NB4 (cell line): Measurements from ENCODE around the gene RBKS.

Experiments
- POLR2A ChIP-seq: IDR thresholded peaks from 2 replicates; pipeline ENCODE4 v1.6.1; 2011; ENCODE audit warnings: mild to moderate bottlenecking; ENCODE audit not compliant: insufficient read length; ENCODE audit errors: extremely low read depth
- TF ChIP-seq, protein P1 (sequence below): IDR thresholded peaks from one replicate; pipeline ENCODE4 v1.5.1; 2012; ENCODE audit warnings: low read depth, low read length

DNA sequence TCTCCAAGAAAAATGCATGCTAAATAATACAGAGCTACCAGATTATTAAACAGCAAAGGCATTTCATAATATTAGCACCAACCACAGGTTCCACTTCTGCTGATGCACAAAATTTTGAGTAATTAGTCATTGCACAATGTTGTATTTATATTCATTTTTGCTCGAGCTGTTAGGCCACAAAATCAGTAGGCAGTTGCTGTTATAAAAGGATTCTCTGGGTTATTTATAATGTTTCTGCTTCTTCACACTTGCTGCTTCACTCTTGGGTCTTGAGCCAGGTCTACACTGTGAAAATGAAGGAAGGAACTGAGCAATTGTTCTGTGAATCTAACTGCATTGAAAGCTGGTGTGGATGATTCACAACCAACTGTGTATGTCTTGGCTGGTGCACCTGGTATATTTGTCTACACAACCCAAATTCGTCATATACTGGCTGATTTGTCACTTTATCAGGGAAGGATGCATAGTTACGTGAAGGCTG is 80.4 kb downstream of the RBKS start:
- TF ChIP-seq, protein P1, sequence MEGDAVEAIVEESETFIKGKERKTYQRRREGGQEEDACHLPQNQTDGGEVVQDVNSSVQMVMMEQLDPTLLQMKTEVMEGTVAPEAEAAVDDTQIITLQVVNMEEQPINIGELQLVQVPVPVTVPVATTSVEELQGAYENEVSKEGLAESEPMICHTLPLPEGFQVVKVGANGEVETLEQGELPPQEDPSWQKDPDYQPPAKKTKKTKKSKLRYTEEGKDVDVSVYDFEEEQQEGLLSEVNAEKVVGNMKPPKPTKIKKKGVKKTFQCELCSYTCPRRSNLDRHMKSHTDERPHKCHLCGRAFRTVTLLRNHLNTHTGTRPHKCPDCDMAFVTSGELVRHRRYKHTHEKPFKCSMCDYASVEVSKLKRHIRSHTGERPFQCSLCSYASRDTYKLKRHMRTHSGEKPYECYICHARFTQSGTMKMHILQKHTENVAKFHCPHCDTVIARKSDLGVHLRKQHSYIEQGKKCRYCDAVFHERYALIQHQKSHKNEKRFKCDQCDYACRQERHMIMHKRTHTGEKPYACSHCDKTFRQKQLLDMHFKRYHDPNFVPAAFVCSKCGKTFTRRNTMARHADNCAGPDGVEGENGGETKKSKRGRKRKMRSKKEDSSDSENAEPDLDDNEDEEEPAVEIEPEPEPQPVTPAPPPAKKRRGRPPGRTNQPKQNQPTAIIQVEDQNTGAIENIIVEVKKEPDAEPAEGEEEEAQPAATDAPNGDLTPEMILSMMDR = no peak
- no peak for TF ChIP-seq POLR2A
